PC-9 (cell line): ENCODE results near the gene PKNOX2.

ENCODE experiments used
- EZH2 ChIP-seq: fragments of 200-600 bp; sonication (generic); IDR thresholded peaks from 2 replicates; pipeline ENCODE4 v1.8.0; 2017; ENCODE audit warnings: antibody characterized with exemption, low read depth
- TF ChIP-seq, protein P1 (sequence below): fragments of 200-600 bp; sonication (generic); conservative IDR thresholded peaks from 2 replicates; pipeline ENCODE4 v1.6.1; 2017; ENCODE audit warnings: mixed run types, antibody characterized with exemption, mild to moderate bottlenecking, moderate library complexity

- TF ChIP-seq, protein P1, sequence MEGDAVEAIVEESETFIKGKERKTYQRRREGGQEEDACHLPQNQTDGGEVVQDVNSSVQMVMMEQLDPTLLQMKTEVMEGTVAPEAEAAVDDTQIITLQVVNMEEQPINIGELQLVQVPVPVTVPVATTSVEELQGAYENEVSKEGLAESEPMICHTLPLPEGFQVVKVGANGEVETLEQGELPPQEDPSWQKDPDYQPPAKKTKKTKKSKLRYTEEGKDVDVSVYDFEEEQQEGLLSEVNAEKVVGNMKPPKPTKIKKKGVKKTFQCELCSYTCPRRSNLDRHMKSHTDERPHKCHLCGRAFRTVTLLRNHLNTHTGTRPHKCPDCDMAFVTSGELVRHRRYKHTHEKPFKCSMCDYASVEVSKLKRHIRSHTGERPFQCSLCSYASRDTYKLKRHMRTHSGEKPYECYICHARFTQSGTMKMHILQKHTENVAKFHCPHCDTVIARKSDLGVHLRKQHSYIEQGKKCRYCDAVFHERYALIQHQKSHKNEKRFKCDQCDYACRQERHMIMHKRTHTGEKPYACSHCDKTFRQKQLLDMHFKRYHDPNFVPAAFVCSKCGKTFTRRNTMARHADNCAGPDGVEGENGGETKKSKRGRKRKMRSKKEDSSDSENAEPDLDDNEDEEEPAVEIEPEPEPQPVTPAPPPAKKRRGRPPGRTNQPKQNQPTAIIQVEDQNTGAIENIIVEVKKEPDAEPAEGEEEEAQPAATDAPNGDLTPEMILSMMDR = no peak
- no peak for TF ChIP-seq EZH2
Observed at GRCh38 chr11:125333354-125334073, 169.0 kb downstream of the PKNOX2 start.
